Fibroblast of lung (primary cell): ENCODE data around the gene DIP2C.

Experiments
- CTCF ChIP-seq, 2 donors: IDR thresholded peaks in 1 of 2; conservative IDR thresholded peaks in 1 of 2; 1 replicate in 1 of 2; 2 replicates in 1 of 2; pipeline ENCODE4 v1.5.1; 2011 to 2012; ENCODE audit warnings: low read length in 2 of 2, control low read depth in 1 of 2, inconsistent platforms in 1 of 2, low read depth in 1 of 2, mild to moderate bottlenecking in 1 of 2
- EZH2 ChIP-seq: IDR thresholded peaks from 2 replicates; pipeline ENCODE4 v1.5.1; 2012; ENCODE audit warnings: low read length, control low read depth, mild to moderate bottlenecking; ENCODE audit errors: missing control alignments

GRCh38 chr10:232878-233277, 456.6 kb downstream of the DIP2C start:
- TF ChIP-seq CTCF (conservative IDR thresholded peaks at IDR 0.05 in 1 of 2, IDR thresholded peaks at IDR 0.05 in 1 of 2; ENCODE audit: low read depth in 1 of 2, low read length in 2 of 2) (no peak), EZH2 (no peak)
